HL-60/S4 treated with retinoic acid at 250 ng/mL for 4 days and 3 days (cell line): Measurements from ENCODE around the gene APOC3.
"Not testable (repeated sequence)": the region's sequence is repeated elsewhere in the genome, so short reads cannot be mapped to it uniquely, and the experiment has no call there.

Experiments used
- in situ Hi-C: fragments of 300-500 bp; cut with MboI; formaldehyde crosslinking; loops from 2 replicates; pipeline ENCODE4 v1.7.0; 2022; ENCODE audit warnings: low sequenced_read_pairs

Gene APOC3

GRCh38 chr11:116800610-116801009 is 29.1 kb upstream of the APOC3 start:
- in situ Hi-C loops = no loop called here

GRCh38 chr11:116801662-116802061 is 28.0 kb upstream of the APOC3 start:
- in situ Hi-C loops = not testable (repeated sequence)

GRCh38 chr11:116804001-116804400 is 25.7 kb upstream of the APOC3 start:
- in situ Hi-C loops = no loop called here

GRCh38 chr11:116807601-116808261 is 22.0 kb upstream of the APOC3 start:
- in situ Hi-C loops = no loop called here

- in situ Hi-C loops = no loop called here
These were observed 21.2 kb upstream of the APOC3 start for GRCh38 chr11:116808262-116809175.

- in situ Hi-C loops = no loop called here
These were observed 18.5 kb upstream of the APOC3 start for GRCh38 chr11:116811194-116811593.

GRCh38 chr11:116812109-116812508 is 17.6 kb upstream of the APOC3 start:
- in situ Hi-C loops = no loop called here

- in situ Hi-C loops = no loop called here
These were observed 16.5 kb upstream of the APOC3 start for GRCh38 chr11:116813170-116813569.

GRCh38 chr11:116813781-116814471 is 15.8 kb upstream of the APOC3 start:
- in situ Hi-C loops = no loop called here

- in situ Hi-C loops = no loop called here
These were observed 15.2 kb upstream of the APOC3 start for GRCh38 chr11:116814502-116814901.

GRCh38 chr11:116819049-116819448 is 10.7 kb upstream of the APOC3 start:
- in situ Hi-C loops = no loop called here

GRCh38 chr11:116821050-116821918 is 8.4 kb upstream of the APOC3 start:
- in situ Hi-C loops = no loop called here

- in situ Hi-C loops = no loop called here
These were observed 7.1 kb upstream of the APOC3 start for GRCh38 chr11:116822575-116822974.

GRCh38 chr11:116823031-116823843 is 6.5 kb upstream of the APOC3 start, which contains the start of gene APOA4:
TSS of gene APOA4 (minus strand) at chr11:116823304. CDS start at chr11:116823191, 113 bp downstream.
- in situ Hi-C loops = no loop called here

GRCh38 chr11:116825434-116825833 is 4.3 kb upstream of the APOC3 start:
- in situ Hi-C loops = no loop called here

- in situ Hi-C loops = no loop called here
These were observed 3.6 kb upstream of the APOC3 start for GRCh38 chr11:116825854-116826750.

GRCh38 chr11:116826751-116827431 is 2.8 kb upstream of the APOC3 start:
- in situ Hi-C loops = no loop called here

GRCh38 chr11:116827461-116827860 is 2.2 kb upstream of the APOC3 start:
- in situ Hi-C loops = no loop called here
